ENCODE data around the gene CCDC107. TPM values are rescaled to one million over a fixed set of nuclear protein-coding genes. Genes with fewer than 3 reads are reported as not detected.

CCDC107 gene
- total RNA-seq, 1 donor from 2014 or later: 9.8 TPM

GRCh38 chr9:35702696-35703095 lies 44.6 kb downstream of the CCDC107 start:
- no peak for DNase-seq

GRCh38 chr9:35703906-35704672 lies 46.0 kb downstream of the CCDC107 start:
- DNase-seq: no peak

- no peak for DNase-seq
Observed at GRCh38 chr9:35705372-35705771, 47.3 kb downstream of the CCDC107 start.

- DNase-seq: no peak
Observed at GRCh38 chr9:35705836-35706430, 47.8 kb downstream of the CCDC107 start.

- DNase-seq: no peak
Observed at GRCh38 chr9:35706951-35707350, 48.9 kb downstream of the CCDC107 start.

GRCh38 chr9:35708146-35708545 lies 50.1 kb downstream of the CCDC107 start:
- DNase-seq: no peak

- no peak for DNase-seq
Observed at GRCh38 chr9:35710818-35711500, 52.9 kb downstream of the CCDC107 start.

Small RNAs within 50 kb of the gene (small RNA-seq; reads per million reads assigned to genes)
- gene RMRP (ENCODE audit: low replicate concordance) (not detected), gene RN7SL22P (ENCODE audit: low replicate concordance) (not detected)

Other genes starting within 250 kb of the CCDC107 start
- gene RUSC2, start 168.2 kb upstream of the CCDC107 start, total RNA-seq: 11.2 TPM
- 10.5 TPM for gene TESK1, start 53.0 kb upstream of the CCDC107 start, total RNA-seq
- 1.6 TPM for gene CD72, start 39.9 kb upstream of the CCDC107 start, total RNA-seq
- 0.30 TPM for gene SIT1, start 7.4 kb upstream of the CCDC107 start, total RNA-seq
- 94,985 TPM for gene RMRP, start 273 bp upstream of the CCDC107 start, total RNA-seq
- gene ARHGEF39, start 6.9 kb downstream of the CCDC107 start, total RNA-seq: 2.4 TPM
- 2.2 TPM for gene CA9, start 15.6 kb downstream of the CCDC107 start, total RNA-seq
- 517 TPM for gene TPM2, start 31.6 kb downstream of the CCDC107 start, total RNA-seq
- 93.7 TPM for gene TLN1, start 73.9 kb downstream of the CCDC107 start, total RNA-seq
- gene CREB3, start 74.4 kb downstream of the CCDC107 start, total RNA-seq: 19.0 TPM
- gene GBA2, start 90.9 kb downstream of the CCDC107 start, total RNA-seq: 32.1 TPM
- 8.8 TPM for gene RGP1, start 91.0 kb downstream of the CCDC107 start, total RNA-seq
- not detected for gene MSMP, start 96.0 kb downstream of the CCDC107 start, total RNA-seq
- 31.5 TPM for gene NPR2, start 133.3 kb downstream of the CCDC107 start, total RNA-seq
- 1.2 TPM for gene SPAG8, start 154.0 kb downstream of the CCDC107 start, total RNA-seq
- 12.3 TPM for gene HINT2, start 156.8 kb downstream of the CCDC107 start, total RNA-seq
- gene FAM221B, start 170.4 kb downstream of the CCDC107 start, total RNA-seq: not detected
- gene TMEM8B, start 170.9 kb downstream of the CCDC107 start, total RNA-seq: 3.6 TPM
- gene OR13J1, start 212.1 kb downstream of the CCDC107 start, total RNA-seq: not detected
- not detected for gene HRCT1, start 247.9 kb downstream of the CCDC107 start, total RNA-seq

Data from skin of body (tissue), 3 donors.